Measurements from ENCODE around the gene OR10A5. TPM values are rescaled to one million over a fixed set of nuclear protein-coding genes. Genes with fewer than 3 reads are reported as not detected.

Gene OR10A5
- total RNA-seq, 1 experiment from 2014 or later: not detected

GRCh38 chr11:6889835-6890234, 44.4 kb downstream of the OR10A5 start:
- ChIA-PET POLR2A (no interaction called here), CTCF (interaction anchor here (0.9 kb wide), 1 partner anchor 134 kb away, joined by 4 read pairs; no protein-coding TSS in a partner anchor)
- intact Hi-C loops (cut with micrococcal nuclease; ENCODE audit: unreplicated experiment) (no loop called here), in situ Hi-C loops (cut with HindIII; ENCODE audit: low pct_unique_long_range_greater_than_20kb, low sequenced_read_pairs) (no loop called here)
- no peak for ATAC-seq
- no peak for TF ChIP-seq REST (IDR thresholded peaks at IDR 0.05; ENCODE audit: insufficient read depth in 1 of 2, low read depth in 2 of 2, low read length in 1 of 2)
- no peak for TF ChIP-seq CTCF (IDR thresholded peaks at IDR 0.05)
- no peak for TF ChIP-seq TCF7L2 (IDR thresholded peaks at IDR 0.05; ENCODE audit: low read depth, low read length)
- TF ChIP-seq POLR2AphosphoS5 (IDR thresholded peaks at IDR 0.05; ENCODE audit: low read depth, low read length): no peak
- no peak for TF ChIP-seq SIN3A (IDR thresholded peaks at IDR 0.05; ENCODE audit: borderline replicate concordance, insufficient read depth, low read depth, low read length)
- Histone ChIP-seq H3K36me3 (ENCODE audit: control insufficient read depth, insufficient read depth, low read length) (no peaks in the 10 kb centered on the region), H3K9me3 (ENCODE audit: control insufficient read depth, insufficient read depth, low read depth, low read length) (no peaks in the 10 kb centered on the region), H3K4me3 (ENCODE audit: low read depth in 2 of 2, low read length in 2 of 2) (no peak overlapping the region), H3K27ac (ENCODE audit: low read length) (no peak overlapping the region), H3K4me1 (ENCODE audit: control insufficient read depth, insufficient read depth, low read length) (no peaks in the 10 kb centered on the region), H3K27me3 (ENCODE audit: control insufficient read depth, insufficient read depth, low read length) (peaks cover 4% of the 10 kb centered on the region; the same call in 1 of the 2 replicates)
- no peak for DNase-seq (ENCODE audit: low read depth, low spot score)
- no TSS peak for BruUV-seq (replicated peaks)

GRCh38 chr11:6892400-6892799, 46.9 kb downstream of the OR10A5 start, which contains the start of gene OR2D2:
TSS of gene OR2D2 (minus strand) at chr11:6892500. CDS start at chr11:6892500, 0 bp downstream.
- ATAC-seq (no peak), DNase-seq (ENCODE audit: low read depth, low spot score) (no peak)
- ChIA-PET CTCF (no interaction called here), POLR2A (no interaction called here)
- Histone ChIP-seq H3K9me3 (ENCODE audit: control insufficient read depth, insufficient read depth, low read depth, low read length) (no peaks in the 10 kb centered on the region), H3K4me1 (ENCODE audit: control insufficient read depth, insufficient read depth, low read length) (no peaks in the 10 kb centered on the region), H3K27me3 (ENCODE audit: control insufficient read depth, insufficient read depth, low read length) (no peaks in the 10 kb centered on the region), H3K27ac (ENCODE audit: low read length) (no peak within 1 kb of the TSS), H3K4me3 (ENCODE audit: low read depth in 2 of 2, low read length in 2 of 2) (no peak within 1 kb of the TSS), H3K36me3 (ENCODE audit: control insufficient read depth, insufficient read depth, low read length) (no peaks in the 10 kb centered on the region)
- in situ Hi-C loops (cut with HindIII; ENCODE audit: low pct_unique_long_range_greater_than_20kb, low sequenced_read_pairs) (no loop called here), intact Hi-C loops (cut with micrococcal nuclease; ENCODE audit: unreplicated experiment) (no loop called here)
- BruUV-seq (replicated peaks): no TSS peak
- TF ChIP-seq SIN3A (IDR thresholded peaks at IDR 0.05; ENCODE audit: borderline replicate concordance, insufficient read depth, low read depth, low read length) (no peak), TCF7L2 (IDR thresholded peaks at IDR 0.05; ENCODE audit: low read depth, low read length) (no peak), CTCF (IDR thresholded peaks at IDR 0.05) (no peak), REST (IDR thresholded peaks at IDR 0.05; ENCODE audit: insufficient read depth in 1 of 2, low read depth in 2 of 2, low read length in 1 of 2) (no peak), POLR2AphosphoS5 (IDR thresholded peaks at IDR 0.05; ENCODE audit: low read depth, low read length) (no peak)

All from Panc1 (cell line).